Colonic mucosa (tissue), 4 donors: ENCODE data around the gene UPF2. TPM values are rescaled to one million over a fixed set of nuclear protein-coding genes. Genes with fewer than 3 reads are reported as not detected.
A peak's percentile ranks its signal among the peaks of the same experiment; 100 is the strongest.

Experiments used
- DNase-seq: peaks from one replicate; pipeline ENCODE4 v3.0.0-alpha.2; 2020
- H3K27ac ChIP-seq: fragments of 200-600 bp; one replicate; pipeline ENCODE4 v1.8.0; 2021
- H3K27me3 ChIP-seq: fragments of 200-600 bp; one replicate; pipeline ENCODE4 v1.8.0; 2021
- H3K36me3 ChIP-seq: fragments of 200-600 bp; one replicate; pipeline ENCODE4 v1.8.0; 2021
- H3K4me1 ChIP-seq: fragments of 200-600 bp; one replicate; pipeline ENCODE4 v1.8.0; 2021; ENCODE audit warnings: mild to moderate bottlenecking
- H3K4me3 ChIP-seq: fragments of 200-600 bp; one replicate; pipeline ENCODE4 v1.8.0; 2021
- H3K9ac ChIP-seq, 2 donors: one replicate each; pipeline ENCODE4 v1.7.0; 2013; ENCODE audit warnings: control low read depth in 2 of 2, low read depth in 2 of 2, low read length in 2 of 2
- H3K9me3 ChIP-seq: fragments of 200-600 bp; one replicate; pipeline ENCODE4 v1.8.0; 2021
- CTCF ChIP-seq: fragments of 200-600 bp; IDR thresholded peaks from one replicate; pipeline ENCODE4 v1.8.0; 2022; ENCODE audit warnings: antibody characterized with exemption, mild to moderate bottlenecking
- intact Hi-C: fragments of 100-400 bp; cut with DNase I; formaldehyde crosslinking; loops from one replicate; pipeline ENCODE4 v1.14.1; 2022
- total RNA-seq, 2 donors: library from RNA; stranded (reverse); fragmentation: NEBNext Ultra II Directional in 1 of 2; extraction: Animal tissue kit (Norgen Biotek cat#: 25700) in 1 of 2; gene quantifications; one replicate each; pipeline ENCODE4 v1.2.1, GENCODE V29; 2021
- donor health status: healthy.
- donor health status: DM: no; HTN: no; CAD: no.
- donor health status: DM: no; HTN: no; CAD: no.

UPF2 gene
- total RNA-seq, 2 donors from 2014 or later, result 21.9 to 25.6 TPM

GRCh38 chr10:11934262-11934661 is 108.3 kb downstream of the UPF2 start:
- peak; percentile 53 for DNase-seq
- Histone ChIP-seq H3K4me3 (no peak overlapping the region), H3K36me3 (no peaks in the 10 kb centered on the region), H3K9me3 (no peaks in the 10 kb centered on the region), H3K4me1 (peaks cover 3% of the 10 kb centered on the region), H3K27me3 (no peaks in the 10 kb centered on the region), H3K27ac (peak overlapping the region; percentile 17), H3K9ac (no peak overlapping the region)
- intact Hi-C loops, result no loop called here
- no peak for TF ChIP-seq CTCF

GRCh38 chr10:11933577-11934223 is 108.9 kb downstream of the UPF2 start:
- Histone ChIP-seq H3K9me3 (no peaks in the 10 kb centered on the region), H3K36me3 (no peaks in the 10 kb centered on the region), H3K4me1 (peaks cover 3% of the 10 kb centered on the region), H3K27ac (peak overlapping the region; percentile 17), H3K9ac (no peak overlapping the region), H3K27me3 (no peaks in the 10 kb centered on the region), H3K4me3 (no peak overlapping the region)
- intact Hi-C loops, result no loop called here
- peak; percentile 62 for DNase-seq
- TF ChIP-seq CTCF, result no peak

DNA sequence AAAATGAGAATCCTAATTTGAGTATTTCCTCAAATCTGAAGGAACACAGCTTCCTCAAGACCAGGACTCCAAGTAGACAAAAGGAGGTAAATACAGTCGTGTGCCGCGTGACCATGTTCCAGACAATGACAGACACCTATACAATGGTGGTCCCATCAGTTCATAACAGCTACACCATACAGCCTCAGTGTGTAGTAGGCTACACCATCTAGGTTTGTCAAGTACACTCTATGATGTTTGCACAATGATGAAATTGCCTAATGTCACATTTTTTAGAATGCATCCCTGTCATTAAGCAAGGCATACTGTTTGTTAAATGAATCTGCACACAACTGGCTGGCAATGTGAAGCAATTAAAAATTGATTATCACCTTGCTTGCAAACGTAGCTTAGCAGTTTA is 111.6 kb downstream of the UPF2 start:
- Histone ChIP-seq H3K4me1 (no peaks in the 10 kb centered on the region), H3K4me3 (no peak overlapping the region), H3K9me3 (no peaks in the 10 kb centered on the region), H3K27ac (no peak overlapping the region), H3K36me3 (peaks cover 7% of the 10 kb centered on the region), H3K9ac (no peak overlapping the region), H3K27me3 (no peaks in the 10 kb centered on the region)
- intact Hi-C loops, result no loop called here
- TF ChIP-seq CTCF, result no peak
- DNase-seq, result no peak

GRCh38 chr10:11930312-11930978 is 112.2 kb downstream of the UPF2 start:
- no peaks in the 10 kb centered on the region for H3K4me1 ChIP-seq
- no peak for TF ChIP-seq CTCF
- no peak overlapping the region for H3K9ac ChIP-seq
- no peak overlapping the region for H3K27ac ChIP-seq
- no peak for DNase-seq
- H3K36me3 ChIP-seq, result peaks cover 7% of the 10 kb centered on the region
- intact Hi-C loops, result no loop called here
- H3K4me3 ChIP-seq, result no peak overlapping the region
- no peaks in the 10 kb centered on the region for H3K9me3 ChIP-seq
- no peaks in the 10 kb centered on the region for H3K27me3 ChIP-seq

DNA sequence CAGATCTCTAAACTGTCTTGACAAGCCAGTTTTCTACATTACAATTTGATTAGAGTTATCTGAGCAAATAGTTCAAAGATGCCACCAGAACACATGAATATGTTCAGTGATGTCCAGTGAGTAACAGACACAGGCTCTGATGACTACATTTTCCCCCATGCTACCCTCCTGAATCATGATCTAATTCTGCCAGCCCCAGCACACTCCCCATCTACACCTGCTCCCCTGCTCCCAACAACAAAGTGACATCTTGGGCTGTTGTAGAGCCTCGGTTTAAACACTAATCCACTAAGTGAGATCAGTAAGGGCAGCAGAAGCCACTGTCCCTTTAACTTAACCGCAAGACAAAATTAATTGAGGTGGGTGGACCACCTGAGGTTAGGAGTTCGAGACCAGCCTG is 114.9 kb downstream of the UPF2 start:
- Histone ChIP-seq H3K4me3 (no peak overlapping the region), H3K27me3 (no peaks in the 10 kb centered on the region), H3K4me1 (no peaks in the 10 kb centered on the region), H3K9ac (no peak overlapping the region), H3K27ac (no peak overlapping the region), H3K36me3 (peaks cover 7% of the 10 kb centered on the region), H3K9me3 (no peaks in the 10 kb centered on the region)
- intact Hi-C loops, result no loop called here
- no peak for TF ChIP-seq CTCF
- DNase-seq, result no peak
